Measurements from ENCODE around the gene RNPEP. TPM values are rescaled to one million over a fixed set of nuclear protein-coding genes. Genes with fewer than 3 reads are reported as not detected.
A peak's percentile ranks its signal among the peaks of the same experiment; 100 is the strongest.

The RNPEP gene
- total RNA-seq, 1 donor from 2014 or later, result 70.1 TPM

DNA sequence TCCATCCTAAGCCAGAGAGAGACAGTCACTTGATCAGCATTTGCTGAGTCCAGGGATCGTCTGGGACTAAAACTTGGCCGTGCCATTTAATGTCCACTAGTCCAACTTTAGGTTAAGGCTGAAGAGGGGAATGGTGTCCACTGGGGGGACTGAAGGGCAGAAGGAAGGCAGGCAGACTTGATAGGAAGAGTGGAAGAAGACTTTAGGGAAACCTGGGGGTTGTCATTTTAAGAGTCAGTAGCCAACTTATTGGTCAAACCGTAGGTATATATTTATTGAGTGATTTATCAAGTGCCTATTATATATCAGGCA lies 34.8 kb upstream of the RNPEP start:
- H3K4me3 Mint-ChIP-seq (ENCODE audit: unreplicated experiment), result no peak overlapping the region
- no peaks in the 10 kb centered on the region for H3K36me3 Mint-ChIP-seq (ENCODE audit: low read depth, unreplicated experiment)
- TF ChIP-seq CTCF (IDR thresholded peaks at IDR 0.05; ENCODE audit: unreplicated experiment), result no peak
- no peak for DNase-seq (ENCODE audit: low spot score)
- peaks cover 15% of the 10 kb centered on the region for H3K27me3 Mint-ChIP-seq (ENCODE audit: unreplicated experiment)
- peaks cover 18% of the 10 kb centered on the region for H3K4me1 Mint-ChIP-seq (ENCODE audit: unreplicated experiment)
- H3K9me3 Mint-ChIP-seq (ENCODE audit: unreplicated experiment), result no peaks in the 10 kb centered on the region
- H3K27ac Mint-ChIP-seq (ENCODE audit: unreplicated experiment), result no peak overlapping the region

DNA sequence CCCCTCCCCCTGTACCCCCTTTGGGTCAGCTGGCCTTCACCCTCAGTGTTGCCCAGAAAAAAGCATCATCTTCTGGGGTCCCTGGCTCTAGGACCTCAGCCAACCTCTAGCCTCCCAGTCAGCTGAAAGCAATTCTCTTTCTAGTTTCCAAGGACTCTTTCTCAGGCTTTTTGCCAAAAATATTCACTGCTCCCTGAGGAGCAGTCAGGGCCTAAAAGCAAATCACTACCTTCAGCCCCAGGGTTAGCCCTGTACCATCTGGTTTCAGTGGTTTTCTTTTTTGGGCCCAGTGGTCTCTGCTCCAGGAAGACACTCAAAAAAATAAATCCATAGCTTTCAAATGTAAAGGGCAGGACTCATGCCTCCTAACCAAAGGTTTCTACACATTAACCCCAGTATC lies 33.0 kb upstream of the RNPEP start:
- Mint-ChIP-seq H3K27ac (ENCODE audit: unreplicated experiment) (no peak overlapping the region), H3K9me3 (ENCODE audit: unreplicated experiment) (no peaks in the 10 kb centered on the region), H3K4me3 (ENCODE audit: unreplicated experiment) (no peak overlapping the region), H3K36me3 (ENCODE audit: low read depth, unreplicated experiment) (no peaks in the 10 kb centered on the region), H3K4me1 (ENCODE audit: unreplicated experiment) (peaks cover 18% of the 10 kb centered on the region), H3K27me3 (ENCODE audit: unreplicated experiment) (peaks cover 16% of the 10 kb centered on the region)
- DNase-seq (ENCODE audit: low spot score), result no peak
- no peak for TF ChIP-seq CTCF (IDR thresholded peaks at IDR 0.05; ENCODE audit: unreplicated experiment)

DNA sequence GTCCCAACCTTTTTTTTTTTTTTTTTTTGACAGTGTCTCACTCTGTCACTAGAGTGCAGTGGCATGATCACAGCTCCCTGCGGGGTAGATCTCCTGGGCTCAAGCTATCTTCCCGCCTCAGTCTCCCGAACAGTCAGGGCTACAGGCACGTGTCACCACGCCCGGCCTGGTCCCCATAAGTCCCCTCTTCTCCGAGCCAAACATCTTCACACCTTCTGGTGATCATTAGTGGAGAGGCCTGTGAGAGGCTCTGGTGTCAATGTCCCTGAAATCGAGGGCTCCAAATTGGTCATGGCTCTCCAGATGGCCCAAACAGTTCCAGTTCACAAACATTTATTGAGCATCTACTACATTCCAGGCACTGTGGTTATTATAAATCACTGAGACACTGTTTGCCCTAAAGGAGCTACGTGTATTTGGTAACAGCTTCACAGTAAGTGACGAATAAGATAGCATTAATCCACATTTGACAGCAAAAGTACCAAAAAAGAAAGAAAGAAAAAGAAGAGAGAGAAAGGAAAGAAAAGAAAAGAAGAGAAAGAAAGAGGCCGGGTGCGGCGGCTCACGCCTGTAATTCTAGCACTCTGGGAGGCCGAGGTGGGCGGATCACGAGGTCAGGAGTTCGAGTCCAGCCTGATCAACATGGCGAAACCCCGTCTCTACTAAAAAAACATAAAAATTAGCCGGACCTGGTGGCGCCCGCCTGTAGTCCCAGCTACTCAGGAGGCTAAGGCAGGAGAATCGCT lies 28.0 kb upstream of the RNPEP start:
- Mint-ChIP-seq H3K27ac (ENCODE audit: unreplicated experiment) (peak overlapping the region; percentile 79), H3K27me3 (ENCODE audit: unreplicated experiment) (peaks cover 6% of the 10 kb centered on the region), H3K36me3 (ENCODE audit: low read depth, unreplicated experiment) (no peaks in the 10 kb centered on the region), H3K4me3 (ENCODE audit: unreplicated experiment) (peak overlapping the region; percentile 93), H3K4me1 (ENCODE audit: unreplicated experiment) (peaks cover 17% of the 10 kb centered on the region), H3K9me3 (ENCODE audit: unreplicated experiment) (no peaks in the 10 kb centered on the region)
- TF ChIP-seq CTCF (IDR thresholded peaks at IDR 0.05; ENCODE audit: unreplicated experiment), result no peak
- no peak for DNase-seq (ENCODE audit: low spot score)

GRCh38 chr1:201955009-201955728 lies 27.3 kb upstream of the RNPEP start, which contains the start of gene TIMM17A:
Gene TIMM17A, plus strand, starts transcription at chr1:201955503. Its CDS starts 24 bp downstream, at chr1:201955527.
- Mint-ChIP-seq H3K9me3 (ENCODE audit: unreplicated experiment) (no peaks in the 10 kb centered on the region), H3K4me1 (ENCODE audit: unreplicated experiment) (peaks cover 17% of the 10 kb centered on the region), H3K4me3 (ENCODE audit: unreplicated experiment) (peak within 1 kb of the TSS; percentile 93), H3K36me3 (ENCODE audit: low read depth, unreplicated experiment) (no peaks in the 10 kb centered on the region), H3K27me3 (ENCODE audit: unreplicated experiment) (peaks cover 6% of the 10 kb centered on the region), H3K27ac (ENCODE audit: unreplicated experiment) (peak within 1 kb of the TSS; percentile 79)
- TF ChIP-seq CTCF (IDR thresholded peaks at IDR 0.05; ENCODE audit: unreplicated experiment), result no peak
- peak; percentile 95 for DNase-seq (ENCODE audit: low spot score)

DNA sequence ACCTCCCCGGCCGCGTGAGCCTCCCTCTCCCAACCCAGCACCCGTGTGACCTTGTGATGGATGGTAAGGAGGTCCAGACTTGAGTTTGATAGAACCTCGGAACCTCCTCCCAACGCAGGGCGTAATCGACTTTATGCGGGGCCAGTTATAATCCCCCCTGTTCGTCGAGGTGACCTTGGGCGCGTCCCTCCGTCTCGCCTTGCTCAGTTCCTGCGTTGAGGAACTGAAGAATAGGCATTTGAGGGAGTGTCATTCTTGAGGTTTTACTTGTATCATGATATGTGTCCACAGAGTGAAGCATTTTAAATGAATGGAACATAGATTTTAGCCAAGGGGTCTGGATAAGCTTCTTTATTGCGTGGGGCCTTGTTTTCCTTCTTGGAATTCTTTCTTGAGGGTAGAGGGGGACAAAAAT lies 26.7 kb upstream of the RNPEP start:
- no peaks in the 10 kb centered on the region for H3K9me3 Mint-ChIP-seq (ENCODE audit: unreplicated experiment)
- TF ChIP-seq CTCF (IDR thresholded peaks at IDR 0.05; ENCODE audit: unreplicated experiment), result no peak
- peaks cover 17% of the 10 kb centered on the region for H3K4me1 Mint-ChIP-seq (ENCODE audit: unreplicated experiment)
- H3K4me3 Mint-ChIP-seq (ENCODE audit: unreplicated experiment), result peak overlapping the region; percentile 93
- peaks cover 6% of the 10 kb centered on the region for H3K27me3 Mint-ChIP-seq (ENCODE audit: unreplicated experiment)
- DNase-seq (ENCODE audit: low spot score), result no peak
- no peaks in the 10 kb centered on the region for H3K36me3 Mint-ChIP-seq (ENCODE audit: low read depth, unreplicated experiment)
- H3K27ac Mint-ChIP-seq (ENCODE audit: unreplicated experiment), result peak overlapping the region; percentile 79

Measured in endothelial cell (in vitro differentiated cells).